Chondrocyte (in vitro differentiated cells): ENCODE results near the gene TEAD1. TPM values are rescaled to one million over a fixed set of nuclear protein-coding genes. Genes with fewer than 3 reads are reported as not detected.

Experiments
- DNase-seq: peaks from one replicate; pipeline ENCODE4 v3.0.0; 2021; ENCODE audit warnings: mixed read lengths, low spot score
- H3K27ac Mint-ChIP-seq: one replicate; pipeline ENCODE4 v1.8.0; 2021; ENCODE audit warnings: mild to moderate bottlenecking, moderate library complexity, mixed read lengths; ENCODE audit not compliant: unreplicated experiment
- H3K27me3 Mint-ChIP-seq: 2 replicates; pipeline ENCODE4 v1.8.0; 2021; ENCODE audit warnings: low read depth, mixed read lengths
- H3K36me3 Mint-ChIP-seq: 2 replicates; pipeline ENCODE4 v1.8.0; 2021; ENCODE audit warnings: low read depth, mixed read lengths
- H3K4me1 Mint-ChIP-seq: 2 replicates; pipeline ENCODE4 v1.8.0; 2021; ENCODE audit warnings: low read depth, mild to moderate bottlenecking, mixed read lengths
- H3K4me3 Mint-ChIP-seq: one replicate; pipeline ENCODE4 v1.8.0; 2021; ENCODE audit warnings: mild to moderate bottlenecking, moderate library complexity, mixed read lengths; ENCODE audit not compliant: unreplicated experiment
- H3K9me3 Mint-ChIP-seq: 2 replicates; pipeline ENCODE4 v1.8.0; 2021; ENCODE audit warnings: low read depth, mixed read lengths
- CTCF ChIP-seq: fragments of 200-600 bp; sonication (generic); IDR thresholded peaks from 2 replicates; pipeline ENCODE4 v1.5.0; 2021; ENCODE audit warnings: antibody characterized with exemption, mild to moderate bottlenecking, moderate library complexity
- total RNA-seq: library from RNA; stranded (reverse); gene quantifications from 3 replicates; pipeline ENCODE4 v1.2.1, GENCODE V29; 2021

The TEAD1 gene
- total RNA-seq, 1 donor from 2014 or later, result 137 TPM

GRCh38 chr11:12800032-12800671, 125.9 kb downstream of the TEAD1 start:
- Mint-ChIP-seq H3K9me3 (no peaks in the 10 kb centered on the region), H3K27ac (peak overlapping the region; percentile 94), H3K4me1 (peaks cover 65% of the 10 kb centered on the region), H3K4me3 (peak overlapping the region; percentile 50), H3K36me3 (peaks cover 3% of the 10 kb centered on the region), H3K27me3 (no peaks in the 10 kb centered on the region)
- DNase-seq, result no peak
- no peak for TF ChIP-seq CTCF

GRCh38 chr11:12800871-12801270, 126.7 kb downstream of the TEAD1 start:
- Mint-ChIP-seq H3K36me3 (peaks cover 3% of the 10 kb centered on the region), H3K27ac (peak overlapping the region; percentile 94), H3K4me1 (peaks cover 64% of the 10 kb centered on the region), H3K9me3 (no peaks in the 10 kb centered on the region), H3K27me3 (no peaks in the 10 kb centered on the region), H3K4me3 (no peak overlapping the region)
- no peak for TF ChIP-seq CTCF
- no peak for DNase-seq

- H3K4me3 Mint-ChIP-seq, result no peak overlapping the region
- TF ChIP-seq CTCF, result no peak
- no peaks in the 10 kb centered on the region for H3K27me3 Mint-ChIP-seq
- peaks cover 3% of the 10 kb centered on the region for H3K36me3 Mint-ChIP-seq
- no peak for DNase-seq
- H3K9me3 Mint-ChIP-seq, result no peaks in the 10 kb centered on the region
- peak overlapping the region; percentile 65 for H3K27ac Mint-ChIP-seq
- H3K4me1 Mint-ChIP-seq, result peaks cover 65% of the 10 kb centered on the region
Measured at GRCh38 chr11:12801976-12802375, 127.8 kb downstream of the TEAD1 start.

DNA sequence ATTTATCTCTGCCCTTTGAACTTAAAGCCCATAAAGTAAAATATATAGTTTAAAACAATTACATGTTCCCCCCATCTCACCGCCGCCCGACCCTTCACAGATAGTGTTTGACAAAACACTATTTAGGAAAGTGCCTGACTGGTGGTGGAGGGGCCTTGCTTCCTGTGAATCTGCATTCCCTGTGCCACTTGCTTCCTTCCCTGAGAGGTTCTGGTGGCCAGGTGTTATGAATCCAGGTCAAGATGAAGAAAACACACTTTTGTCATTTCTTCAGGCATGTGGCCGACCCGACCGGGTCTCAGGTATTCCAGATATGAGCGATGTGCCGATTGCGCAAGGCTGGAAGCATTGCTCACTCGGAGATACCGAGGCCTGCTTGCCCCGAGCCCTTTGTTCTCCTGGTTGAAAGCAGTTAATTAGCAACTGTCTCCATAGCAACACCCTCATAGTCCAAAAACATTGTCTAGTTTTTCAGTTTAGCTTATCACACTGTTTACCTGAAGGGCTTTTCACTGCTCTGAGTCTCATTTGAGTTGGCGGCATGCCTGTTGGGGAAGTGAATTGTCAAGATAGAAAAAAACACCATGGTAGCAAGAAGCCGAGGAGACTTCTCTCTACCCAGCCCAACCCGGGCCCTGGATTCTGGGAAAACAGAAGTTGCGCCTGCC, 128.3 kb downstream of the TEAD1 start:
- H3K4me3 Mint-ChIP-seq, result no peak overlapping the region
- peak overlapping the region; percentile 86 for H3K27ac Mint-ChIP-seq
- H3K27me3 Mint-ChIP-seq, result no peaks in the 10 kb centered on the region
- no peak for DNase-seq
- H3K9me3 Mint-ChIP-seq, result no peaks in the 10 kb centered on the region
- TF ChIP-seq CTCF, result no peak
- H3K36me3 Mint-ChIP-seq, result peaks cover 2% of the 10 kb centered on the region
- peaks cover 69% of the 10 kb centered on the region for H3K4me1 Mint-ChIP-seq

DNA sequence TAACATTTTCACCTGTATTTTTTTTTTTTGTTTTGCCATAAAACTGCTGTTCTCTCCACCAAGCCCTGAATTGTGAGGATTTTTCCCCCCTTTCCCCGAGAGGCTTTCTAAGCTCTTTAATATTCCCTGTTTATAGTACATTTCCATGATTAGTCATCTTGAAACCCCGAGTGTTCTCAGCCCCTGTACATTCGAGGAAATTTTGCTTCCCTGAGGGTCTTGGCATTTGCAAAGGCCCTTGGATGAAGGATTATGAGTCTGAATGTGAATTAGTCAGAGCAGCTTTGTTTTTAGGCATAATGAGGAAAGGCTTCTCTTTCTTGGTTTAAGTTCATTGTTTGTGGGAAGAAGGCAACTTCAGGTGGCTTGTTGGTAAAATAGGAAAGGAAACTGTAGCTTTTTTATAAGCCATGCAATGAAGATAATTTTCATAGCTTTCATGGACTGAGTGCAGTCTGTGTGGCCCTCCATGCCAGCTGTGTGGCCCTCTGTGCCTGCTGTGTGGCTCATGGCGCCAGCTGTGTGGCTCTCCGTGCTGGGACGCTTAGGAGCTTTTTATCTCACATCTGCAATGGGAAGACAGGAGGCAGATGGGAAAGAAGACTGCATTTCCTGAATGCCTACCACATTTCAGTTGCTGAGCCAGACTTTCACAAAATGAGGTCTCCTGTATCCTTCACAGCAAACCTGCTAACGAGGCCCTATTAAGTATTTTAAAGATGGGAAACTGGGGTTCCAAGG, 129.0 kb downstream of the TEAD1 start:
- Mint-ChIP-seq H3K27me3 (no peaks in the 10 kb centered on the region), H3K4me3 (peak overlapping the region; percentile 20), H3K36me3 (no peaks in the 10 kb centered on the region), H3K27ac (peak overlapping the region; percentile 86), H3K9me3 (no peaks in the 10 kb centered on the region), H3K4me1 (peaks cover 69% of the 10 kb centered on the region)
- DNase-seq, result no peak
- no peak for TF ChIP-seq CTCF
